ENCODE results near the gene COL13A1.

DNA sequence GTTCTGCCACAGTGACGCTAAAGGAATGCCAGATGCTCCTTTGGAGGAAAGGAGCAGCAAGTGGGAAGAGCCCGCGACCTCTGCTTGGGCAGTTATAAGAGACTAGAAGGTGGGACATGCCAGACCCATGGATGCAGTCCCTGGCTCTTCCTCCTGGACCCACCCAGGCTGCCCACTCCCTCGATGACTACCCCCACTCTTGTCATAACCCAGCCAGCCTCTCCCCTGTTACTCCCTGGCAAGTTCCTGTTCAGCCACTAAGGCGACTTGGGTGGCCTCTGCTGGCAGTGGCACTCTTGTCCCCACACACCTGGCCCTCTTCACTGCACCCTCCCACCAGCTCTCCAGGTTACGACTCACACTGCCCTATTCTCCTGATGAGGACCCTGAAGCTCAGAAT lies 33.5 kb downstream of the COL13A1 start:
- TF ChIP-seq, protein P1, sequence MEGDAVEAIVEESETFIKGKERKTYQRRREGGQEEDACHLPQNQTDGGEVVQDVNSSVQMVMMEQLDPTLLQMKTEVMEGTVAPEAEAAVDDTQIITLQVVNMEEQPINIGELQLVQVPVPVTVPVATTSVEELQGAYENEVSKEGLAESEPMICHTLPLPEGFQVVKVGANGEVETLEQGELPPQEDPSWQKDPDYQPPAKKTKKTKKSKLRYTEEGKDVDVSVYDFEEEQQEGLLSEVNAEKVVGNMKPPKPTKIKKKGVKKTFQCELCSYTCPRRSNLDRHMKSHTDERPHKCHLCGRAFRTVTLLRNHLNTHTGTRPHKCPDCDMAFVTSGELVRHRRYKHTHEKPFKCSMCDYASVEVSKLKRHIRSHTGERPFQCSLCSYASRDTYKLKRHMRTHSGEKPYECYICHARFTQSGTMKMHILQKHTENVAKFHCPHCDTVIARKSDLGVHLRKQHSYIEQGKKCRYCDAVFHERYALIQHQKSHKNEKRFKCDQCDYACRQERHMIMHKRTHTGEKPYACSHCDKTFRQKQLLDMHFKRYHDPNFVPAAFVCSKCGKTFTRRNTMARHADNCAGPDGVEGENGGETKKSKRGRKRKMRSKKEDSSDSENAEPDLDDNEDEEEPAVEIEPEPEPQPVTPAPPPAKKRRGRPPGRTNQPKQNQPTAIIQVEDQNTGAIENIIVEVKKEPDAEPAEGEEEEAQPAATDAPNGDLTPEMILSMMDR (conservative IDR thresholded peaks at IDR 0.05 in 1 of 2, IDR thresholded peaks at IDR 0.05 in 1 of 2; ENCODE audit: low read depth in 1 of 2, low read length in 2 of 2): no peak
- TF ChIP-seq EZH2 (IDR thresholded peaks at IDR 0.05; ENCODE audit: low read length, missing control alignments): no peak
